Kidney (tissue), 14 donors: ENCODE data around the gene IL1R1. TPM values are rescaled to one million over a fixed set of nuclear protein-coding genes. Genes with fewer than 3 reads are reported as not detected.

ENCODE experiments used
- DNase-seq, 5 donors: peaks; one replicate each; pipeline ENCODE4 v3.0.0-alpha.2; 2013 to 2020
- FAIRE-seq: peaks from 2 replicates; lab custom pipeline; 2012; peaks lifted over from hg19 to GRCh38; lab: Jason Lieb, UNC
- H3K27ac ChIP-seq, 2 donors: one replicate each; pipeline ENCODE4 v1.7.0; 2013; ENCODE audit warnings: low read depth in 2 of 2, low read length in 2 of 2, inconsistent platforms in 1 of 2
- H3K27me3 ChIP-seq: one replicate; pipeline ENCODE4 v1.7.1; 2013; ENCODE audit warnings: low read length, inconsistent platforms; ENCODE audit not compliant: control insufficient read depth, insufficient read depth
- H3K36me3 ChIP-seq, 3 donors: one replicate each; pipeline versions ENCODE4 v1.7.0 to v1.7.1; 2013; ENCODE audit warnings: low read length in 3 of 3, control low read depth in 1 of 3, inconsistent platforms in 1 of 3; ENCODE audit not compliant: insufficient read depth in 3 of 3, control insufficient read depth in 2 of 3
- H3K4me1 ChIP-seq, 3 donors: one replicate each; pipeline versions ENCODE4 v1.7.0 to v1.7.1; 2013; ENCODE audit warnings: low read length in 3 of 3, inconsistent platforms in 1 of 3, low read depth in 1 of 3; ENCODE audit not compliant: control insufficient read depth in 2 of 3, insufficient read depth in 2 of 3
- H3K4me3 ChIP-seq, 3 donors: one replicate each; pipeline versions ENCODE4 v1.7.0 to v1.8.1; 2013; ENCODE audit warnings: low read length in 3 of 3, control low read depth in 1 of 3, inconsistent platforms in 1 of 3
- H3K9ac ChIP-seq, 3 donors: one replicate each; pipeline versions ENCODE4 v1.7.0 to v1.7.1; 2013; ENCODE audit warnings: low read length in 3 of 3, control low read depth in 1 of 3, inconsistent platforms in 1 of 3
- H3K9me3 ChIP-seq, 3 donors: one replicate each; pipeline versions ENCODE4 v1.7.0 to v1.7.1; 2013; ENCODE audit warnings: low read length in 3 of 3, control low read depth in 1 of 3, inconsistent platforms in 1 of 3; ENCODE audit not compliant: control insufficient read depth in 2 of 3, insufficient read depth in 1 of 3
- CTCF ChIP-seq: IDR thresholded peaks from 3 replicates; pipeline ENCODE4 v1.5.1; 2012; ENCODE audit warnings: mild to moderate bottlenecking, moderate library complexity, borderline replicate concordance; ENCODE audit not compliant: insufficient read depth; ENCODE audit errors: extremely low read depth
- intact Hi-C: fragments of 100-400 bp; cut with DNase I; formaldehyde crosslinking; loops from one replicate; pipeline ENCODE4 v1.11.1; 2022
- polyA plus RNA-seq: library from polyadenylated mRNA; stranded (reverse); fragments of 350-450 nt; fragmentation: Illumina TruSeq; extraction: RNeasy Lipid Tissue Mini Kit (QIAGEN cat#74804); gene quantifications from one replicate; pipeline ENCODE4 v1.2.3, GENCODE V29; 2014; ENCODE audit warnings: low read depth, low replicate concordance; ENCODE audit not compliant: insufficient read depth
- total RNA-seq: library from RNA; stranded (reverse); fragmentation: NEBNext Ultra II Directional; extraction: Animal tissue kit (Norgen Biotek cat#: 25700); gene quantifications from one replicate; pipeline ENCODE4 v1.2.1, GENCODE V29; 2021
- donor health status: control.
- donor health status: control.
- donor health status: control.
- donor health status: control.
- donor health status: control.
- donor health status: DM: yes; HTN: yes; CAD: no.
- donor health status: Normal renal cell carcinoma (clear cell type).

IL1R1 gene
- total and polyA plus RNA-seq, 2 donors from 2014 or later: 24.6 to 95.9 TPM

- H3K36me3 ChIP-seq: no peaks in the 10 kb centered on the region
- DNase-seq (no peak), FAIRE-seq (no peak)
- peaks cover 4 to 6% (median 4%) of the 10 kb centered on the region in 3 donors for H3K4me1 ChIP-seq
- H3K9me3 ChIP-seq: no peaks in the 10 kb centered on the region
- no peak overlapping the region for H3K9ac ChIP-seq
- no peak overlapping the region for H3K4me3 ChIP-seq
- no peak overlapping the region for H3K27ac ChIP-seq
- intact Hi-C loops: no loop called here
- no peak for TF ChIP-seq CTCF
- no peaks in the 10 kb centered on the region for H3K27me3 ChIP-seq
Observed at GRCh38 chr2:102138331-102138730, 4.2 kb upstream of the IL1R1 start.

GRCh38 chr2:102139851-102140250, 2.7 kb upstream of the IL1R1 start:
- H3K9me3 ChIP-seq: peaks cover 0 to 7% (median 0%) of the 10 kb centered on the region in 3 donors
- H3K36me3 ChIP-seq: no peaks in the 10 kb centered on the region
- no peak overlapping the region for H3K27ac ChIP-seq
- no peaks in the 10 kb centered on the region for H3K27me3 ChIP-seq
- FAIRE-seq (no peak), DNase-seq (no peak)
- H3K4me3 ChIP-seq: no peak overlapping the region
- H3K9ac ChIP-seq: no peak overlapping the region
- peaks cover 4 to 8% (median 8%) of the 10 kb centered on the region in 3 donors for H3K4me1 ChIP-seq
- intact Hi-C loops: no loop called here
- TF ChIP-seq CTCF: no peak

- no peak for TF ChIP-seq CTCF
- DNase-seq (no peak), FAIRE-seq (no peak)
- no peaks in the 10 kb centered on the region for H3K27me3 ChIP-seq
- peak overlapping the region; percentile 94 to 95 for H3K27ac ChIP-seq
- no peaks in the 10 kb centered on the region for H3K36me3 ChIP-seq
- intact Hi-C loops: no loop called here
- H3K9ac ChIP-seq: no peak overlapping the region
- H3K4me3 ChIP-seq: no peak overlapping the region
- H3K9me3 ChIP-seq: peaks cover 0 to 12% (median 0%) of the 10 kb centered on the region in 3 donors
- peaks cover 4 to 11% (median 8%) of the 10 kb centered on the region in 3 donors for H3K4me1 ChIP-seq
Observed at GRCh38 chr2:102140377-102140776, 2.2 kb upstream of the IL1R1 start.
